Motor neuron (in vitro differentiated cells): Measurements from ENCODE around the gene RNASE9. TPM values are rescaled to one million over a fixed set of nuclear protein-coding genes. Genes with fewer than 3 reads are reported as not detected.

Experiments used
- ATAC-seq, 8 experiments: fragments of 200-7000 bp; cut with Tn5 transposase; replicated peaks in 6 of 8; 2 replicates each; pipeline ENCODE4 v1.8.0; 2021; ENCODE audit warnings: mild to moderate bottlenecking in 8 of 8, moderate library complexity in 8 of 8
- H3K27ac ChIP-seq, 2 donors: fragments of 250-450 bp; sonication (Bioruptor Pico); 2 replicates each; pipeline ENCODE4 v1.9.0; 2021; ENCODE audit warnings: antibody characterized with exemption in 2 of 2, mild to moderate bottlenecking in 2 of 2, moderate library complexity in 1 of 2
- H3K4me1 ChIP-seq, 2 donors: fragments of 250-450 bp; sonication (Bioruptor Pico); replicated peaks in 1 of 2; 2 replicates each; pipeline ENCODE4 v1.6.1; 2021; ENCODE audit warnings: antibody characterized with exemption in 2 of 2, mild to moderate bottlenecking in 2 of 2, moderate library complexity in 1 of 2
- H3K4me3 ChIP-seq, 5 donors: fragments of 250-450 bp; sonication (Bioruptor Pico); 2 replicates each; pipeline ENCODE4 v1.9.0; 2021; ENCODE audit warnings: antibody characterized with exemption in 5 of 5, mild to moderate bottlenecking in 5 of 5, moderate library complexity in 4 of 5
- WGBS, 10 experiments: fragments of 450-650 bp; shearing (Covaris generic); methylation state at CpG; one replicate each; pipeline ENCODE4 v1.0.0; 2022; 5-methylcytosine and 5-hydroxymethylcytosine counted together
- in situ Hi-C, 9 experiments: fragments of 400-800 bp; cut with MboI; loops; one replicate each; pipeline ENCODE4 v1.15.0; 2021; ENCODE audit warnings: low sequenced_read_pairs in 9 of 9, low pct_unique_long_range_greater_than_20kb in 2 of 9; ENCODE audit not compliant: unreplicated experiment in 9 of 9
- total RNA-seq, 8 experiments: library from RNA; unstranded; fragments of 300-600 nt; gene quantifications; 2 replicates each; pipeline versions ENCODE4 v1.2.3 to v1.2.4, GENCODE V29; 2022

The RNASE9 gene
- under 1 TPM in 3 of 8 experiments, not detected in 5; 0.24 to 0.62 (median 0.25) TPM for total RNA-seq

DNA sequence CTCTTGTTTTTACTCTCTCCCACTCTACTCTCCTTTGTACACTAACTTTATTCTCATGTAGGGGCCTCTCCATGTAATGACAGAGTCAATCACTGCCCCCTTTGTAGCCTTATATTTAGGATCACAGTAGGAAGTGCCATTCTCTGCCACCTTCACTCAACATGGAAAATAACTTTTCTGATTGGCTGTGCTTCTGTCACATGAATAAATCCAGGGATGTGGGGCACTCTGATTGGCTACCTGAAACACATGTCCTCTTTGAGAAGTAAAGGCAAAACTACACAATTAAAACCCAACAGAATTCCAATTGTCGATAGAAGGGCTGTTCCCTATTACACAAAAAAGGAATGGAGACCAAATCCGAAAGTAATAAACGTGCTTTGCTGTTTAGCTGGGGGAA lies at the start of gene RNASE9:
Gene RNASE9, minus strand, starts transcription at position 87 of the 400 bp plus-strand sequence.
- WGBS, 10 experiments, result 0 to 100% (median 84%) methylated on average over 1 to 3 of the region's 3 CpGs
- in situ Hi-C loops, result no loop called here
- Histone ChIP-seq H3K27ac (no peak within 1 kb of the TSS), H3K4me3 (no peak within 1 kb of the TSS), H3K4me1 (no peaks in the 10 kb centered on the region)
- ATAC-seq, result no peak

DNA sequence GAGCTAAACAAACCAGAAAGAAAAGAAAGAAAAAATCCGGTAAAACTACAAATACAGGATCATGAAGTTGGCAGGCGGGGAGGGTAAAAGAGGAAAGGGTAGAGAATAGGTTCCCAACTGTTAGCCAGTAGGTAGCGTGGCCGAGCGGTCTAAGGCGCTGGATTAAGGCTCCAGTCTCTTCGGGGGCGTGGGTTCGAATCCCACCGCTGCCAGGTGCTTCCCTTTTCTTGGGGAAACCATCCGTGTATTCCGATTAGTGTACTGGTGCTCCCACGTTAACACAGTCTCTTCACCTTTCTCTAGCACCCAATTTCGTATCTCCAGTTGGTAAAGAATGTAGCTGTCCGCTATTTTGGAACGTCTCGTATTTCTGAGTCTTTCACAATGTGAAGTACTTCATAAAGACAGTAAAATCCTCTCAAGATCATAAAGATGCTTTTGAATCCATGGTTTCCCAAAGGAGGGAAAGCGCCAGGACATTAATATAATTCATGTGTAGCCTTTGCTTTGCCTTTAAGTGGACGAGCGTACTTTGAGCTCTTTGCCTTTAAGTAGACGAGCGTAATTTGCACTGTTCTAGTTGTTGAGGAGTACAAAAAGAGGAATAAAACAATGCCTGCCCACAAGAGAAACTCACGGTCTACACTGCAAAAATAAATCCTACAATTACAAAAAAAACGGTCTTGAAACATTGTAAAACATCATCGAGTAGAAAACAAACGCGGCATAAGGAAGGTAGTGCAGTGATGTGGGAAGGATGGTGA lies 49.3 kb upstream of the RNASE9 start:
- 1 to 29% (median 6%) methylated on average over 5 to 25 of the region's 27 CpGs for WGBS, 10 experiments
- peak overlapping the region; percentile 58 to 86 (median 71) for H3K4me3 ChIP-seq
- peak; percentile 13 to 57 (median 45) for ATAC-seq
- H3K27ac ChIP-seq, result no peak overlapping the region
- peaks cover 0 to 6% of the 10 kb centered on the region in 2 donors for H3K4me1 ChIP-seq
- in situ Hi-C loops, result loop anchor here in 4 of 9 experiments (25.0 kb wide), 1 partner anchor 273 kb away; the partner anchor contains the start of genes CCNB1IP1 (in 4 of the 4) and PARP2 (in 4 of the 4)

DNA sequence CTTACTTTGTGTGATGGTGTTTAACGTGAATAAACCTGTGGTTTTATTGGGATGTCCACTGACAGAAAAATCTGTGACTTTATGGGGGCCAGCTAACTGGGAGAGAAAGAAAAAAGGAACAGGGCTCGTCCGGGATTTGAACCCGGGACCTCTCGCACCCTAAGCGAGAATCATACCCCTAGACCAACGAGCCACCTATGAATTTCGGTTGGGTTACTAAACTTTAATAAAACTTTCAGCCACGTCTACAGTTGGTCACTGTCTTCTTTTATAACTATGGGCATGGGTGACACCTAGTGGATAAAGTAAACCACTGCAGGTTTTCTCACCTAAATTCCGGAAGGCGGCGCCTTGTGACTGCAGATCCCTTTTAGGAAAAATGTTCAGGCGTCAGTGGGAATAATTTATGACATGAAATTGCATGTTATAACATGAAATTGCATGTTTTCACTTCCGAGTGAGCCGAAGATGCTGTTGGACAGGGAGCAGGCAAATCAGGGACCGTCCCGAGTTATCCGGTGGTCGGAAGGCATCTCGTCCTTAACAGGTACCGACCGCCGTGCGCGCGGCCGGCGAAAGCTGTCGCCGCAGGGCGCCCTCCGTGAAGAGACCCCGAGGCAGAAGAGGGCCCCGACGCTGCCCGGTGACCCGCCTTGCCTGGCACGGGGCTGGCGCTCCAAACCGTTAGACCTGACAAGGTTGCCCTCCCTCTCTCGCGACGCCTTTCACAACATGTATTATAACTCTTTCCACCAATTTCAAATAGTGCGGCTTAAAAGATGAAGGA lies 48.6 kb upstream of the RNASE9 start:
- Histone ChIP-seq H3K4me1 (no peaks in the 10 kb centered on the region), H3K4me3 (peak overlapping the region; percentile 58 to 86 (median 71)), H3K27ac (no peak overlapping the region)
- in situ Hi-C loops, result loop anchor here in 5 of 9 experiments (10.0 to 25.0 kb wide), 2 partner anchors 272 to 285 kb away; partner anchors contain the start of genes CCNB1IP1 (in 4 of the 5) and PARP2 (in 4 of the 5)
- ATAC-seq, result peak; percentile 6 to 16 (median 12)
- WGBS, 10 experiments, result 0 to 3% (median 1%) methylated on average over 3 to 28 of the region's 44 CpGs; no CpG with 5 or more reads in 1 of the 10 experiments

DNA sequence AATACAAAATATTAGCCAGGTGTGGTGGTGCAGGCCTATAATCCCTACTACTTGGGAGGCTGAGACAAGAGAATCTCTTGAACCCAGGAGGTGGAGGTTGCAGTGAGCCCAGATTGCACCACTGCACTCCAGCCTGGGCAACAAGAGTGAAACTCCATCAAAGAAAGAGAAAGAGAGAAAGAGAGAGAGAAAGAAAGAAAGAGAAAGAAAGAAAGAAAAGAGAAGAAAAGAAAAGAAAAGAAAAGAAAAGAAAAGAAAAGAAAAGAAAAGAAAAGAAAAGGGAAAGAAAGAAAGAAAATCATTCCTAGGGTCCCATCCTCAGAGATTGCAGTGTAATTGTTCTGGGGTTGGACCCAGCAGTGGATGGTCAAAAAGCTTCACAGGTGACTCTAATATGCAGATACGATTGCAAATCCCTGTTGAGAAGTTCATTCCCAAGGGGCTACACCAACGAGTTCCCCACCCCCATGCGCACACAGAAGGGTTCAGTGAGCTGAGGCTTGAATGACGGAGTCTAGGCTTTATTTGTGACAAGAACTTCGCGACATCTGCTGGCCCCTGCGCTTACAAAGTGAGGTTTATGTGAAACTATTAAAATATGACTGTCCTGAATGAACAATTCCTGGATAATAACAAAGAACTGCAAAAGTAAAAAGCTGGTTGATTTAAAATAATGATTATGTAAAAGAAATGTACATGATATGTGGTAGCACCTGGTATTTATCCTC lies 47.7 kb upstream of the RNASE9 start:
- in situ Hi-C loops, result loop anchor here in 5 of 9 experiments (10.0 to 25.0 kb wide), 2 partner anchors 271 to 284 kb away; partner anchors contain the start of genes CCNB1IP1 (in 4 of the 5) and PARP2 (in 4 of the 5)
- Histone ChIP-seq H3K4me3 (no peak overlapping the region), H3K27ac (no peak overlapping the region), H3K4me1 (no peaks in the 10 kb centered on the region)
- WGBS, 10 experiments, result 33 to 87% (median 66%) methylated on average over 5 to 7 of the region's 7 CpGs; no CpG with 5 or more reads in 1 of the 10 experiments
- ATAC-seq, result no peak

DNA sequence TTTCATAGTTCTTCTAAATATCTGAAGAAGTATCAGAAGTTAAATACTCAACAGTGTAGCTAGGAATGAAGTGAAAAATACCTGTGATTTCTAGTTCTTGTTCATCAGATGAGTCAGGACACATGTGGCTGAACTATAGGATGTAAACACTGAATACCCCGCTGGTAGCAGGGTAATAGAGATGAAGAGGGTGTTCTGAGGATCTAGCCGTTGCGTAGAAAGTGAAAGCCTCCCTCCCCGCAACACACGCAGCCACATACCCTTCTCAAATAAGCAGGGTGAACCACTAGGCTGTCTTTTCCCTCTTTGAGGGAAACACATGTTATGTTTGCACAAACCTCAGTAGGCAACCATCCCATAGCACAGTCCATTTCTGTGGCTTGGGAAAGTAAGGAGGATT lies 46.8 kb upstream of the RNASE9 start:
- H3K4me1 ChIP-seq, result no peaks in the 10 kb centered on the region
- 27 to 86% (median 73%) methylated on average over 1 to 4 of the region's 5 CpGs; no CpG with 5 or more reads in 5 of the 10 experiments for whole genome bisulfite sequencing, 10 experiments

DNA sequence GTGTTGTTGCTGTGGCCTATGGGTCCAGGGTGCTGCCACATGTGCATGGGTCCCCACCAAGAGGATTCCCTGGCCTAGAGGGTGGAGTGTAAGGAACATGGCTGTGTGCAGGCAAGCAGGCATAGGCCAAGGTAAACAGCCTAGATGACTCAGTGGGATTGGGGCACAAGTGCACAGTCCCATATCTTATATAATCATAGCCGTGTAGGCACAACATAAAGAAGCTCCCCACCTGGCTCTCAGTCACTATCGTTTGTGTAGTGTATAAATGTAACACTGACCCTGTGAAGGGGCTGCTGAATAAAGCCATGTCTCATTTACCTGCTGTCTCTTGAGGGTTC lies 46.0 kb upstream of the RNASE9 start:
- no peak for ATAC-seq
- in situ Hi-C loops, result loop anchor here in 5 of 9 experiments (10.0 to 25.0 kb wide), 2 partner anchors 270 to 282 kb away; partner anchors contain the start of genes CCNB1IP1 (in 4 of the 5) and PARP2 (in 4 of the 5)
- Histone ChIP-seq H3K4me1 (no peaks in the 10 kb centered on the region), H3K4me3 (no peak overlapping the region), H3K27ac (no peak overlapping the region)
- 0 to 100% (median 14%) methylated on average over 1 to 2 of the region's 2 CpGs; no CpG with 5 or more reads in 6 of the 10 experiments for WGBS, 10 experiments

More for the DNA sequence above, 46.8 kb upstream of the RNASE9 start:
- Histone ChIP-seq H3K4me3 (no peak overlapping the region), H3K27ac (no peak overlapping the region)
- ATAC-seq, result no peak
- in situ Hi-C loops, result loop anchor here in 5 of 9 experiments (10.0 to 25.0 kb wide), 2 partner anchors 270 to 283 kb away; partner anchors contain the start of genes CCNB1IP1 (in 4 of the 5) and PARP2 (in 4 of the 5)

DNA sequence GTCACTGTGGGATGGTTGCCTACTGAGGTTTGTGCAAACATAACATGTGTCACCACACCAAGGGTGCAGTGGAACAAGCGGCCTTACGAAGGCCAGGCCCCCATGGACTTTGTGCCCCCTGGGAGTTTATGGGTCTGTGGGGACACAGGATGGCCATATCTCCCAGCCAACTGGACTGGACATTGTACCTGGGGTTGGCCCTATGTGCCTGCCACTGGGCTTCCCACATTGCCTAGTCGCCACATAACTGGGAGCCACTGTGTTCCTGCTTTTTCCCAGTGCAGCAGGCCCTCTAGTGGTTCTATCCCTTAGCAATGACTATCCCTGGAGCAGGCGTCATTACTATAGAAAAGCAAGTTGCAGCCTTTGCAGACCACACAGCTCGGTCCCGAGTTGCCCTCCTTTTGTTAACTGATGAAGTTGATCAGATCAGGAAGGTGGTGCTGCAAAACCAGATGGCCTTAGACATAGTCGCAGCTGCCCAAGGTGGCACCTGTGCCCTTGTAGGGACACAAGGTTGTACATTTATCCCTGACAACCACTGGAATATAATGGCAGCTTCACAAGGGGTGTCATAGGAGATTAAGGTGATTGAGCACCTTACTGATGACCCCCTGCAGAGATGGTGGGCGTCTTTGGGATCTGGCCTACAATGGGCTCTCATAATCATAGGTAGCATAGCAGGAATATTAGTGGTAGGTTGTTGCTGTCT lies 45.5 kb upstream of the RNASE9 start:
- no peaks in the 10 kb centered on the region for H3K4me1 ChIP-seq
- H3K27ac ChIP-seq, result no peak overlapping the region
- no peak overlapping the region for H3K4me3 ChIP-seq
- peak in 3 of 8 experiments; percentile 21 to 29 (median 24) for ATAC-seq
- in situ Hi-C loops, result loop anchor here in 5 of 9 experiments (10.0 to 25.0 kb wide), 2 partner anchors 269 to 282 kb away; partner anchors contain the start of genes CCNB1IP1 (in 4 of the 5) and PARP2 (in 4 of the 5)
- 0 to 38% (median 0%) methylated on average over 1 to 5 of the region's 8 CpGs; no CpG with 5 or more reads in 3 of the 10 experiments for WGBS, 10 experiments

DNA sequence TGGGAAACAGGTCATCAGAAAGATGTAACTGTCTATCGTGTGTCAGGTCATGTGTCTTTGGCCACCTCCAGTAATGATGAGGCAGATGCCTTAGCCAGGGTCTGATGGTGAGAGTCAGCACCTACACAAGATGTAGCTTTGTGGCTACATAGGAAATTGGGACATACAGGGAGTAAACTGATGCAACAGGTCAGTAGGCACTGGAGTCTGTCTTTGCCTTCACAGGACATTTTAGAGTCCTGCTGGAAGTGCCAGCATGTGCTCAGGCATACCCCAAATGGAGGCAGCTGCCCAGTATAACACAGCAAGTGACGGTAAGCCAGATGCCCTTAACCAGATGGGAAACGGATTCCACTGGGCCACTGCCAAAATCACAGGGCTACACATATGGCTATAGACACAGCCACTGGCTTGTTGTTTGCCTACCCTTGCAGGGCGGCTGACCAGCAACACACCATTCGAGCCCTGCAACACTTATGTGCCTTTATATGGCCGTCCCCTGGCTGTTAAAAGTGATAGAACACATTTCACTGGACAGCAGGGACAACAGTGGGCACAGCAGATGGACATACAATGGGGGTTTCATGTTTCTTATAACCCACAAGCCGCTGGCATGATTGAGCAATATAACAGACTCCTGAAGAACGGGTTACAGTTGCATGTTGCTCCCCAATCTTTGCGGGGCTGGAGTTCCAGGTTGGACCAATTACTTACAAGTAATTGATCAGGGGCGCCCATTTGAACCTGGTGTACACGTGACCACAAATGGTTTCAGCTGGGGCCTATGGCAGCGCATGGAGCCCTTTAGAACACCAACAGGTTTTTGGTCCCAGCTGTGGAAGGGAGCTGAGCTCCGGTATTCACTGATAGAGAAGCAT lies 43.2 kb upstream of the RNASE9 start:
- Histone ChIP-seq H3K4me1 (no peaks in the 10 kb centered on the region), H3K4me3 (no peak overlapping the region), H3K27ac (no peak overlapping the region)
- ATAC-seq, result no peak
- in situ Hi-C loops, result loop anchor here in 5 of 9 experiments (10.0 to 25.0 kb wide), 2 partner anchors 267 to 279 kb away; partner anchors contain the start of genes CCNB1IP1 (in 4 of the 5) and PARP2 (in 4 of the 5)
- WGBS, 10 experiments, result 22 to 86% (median 73%) methylated on average over 3 to 10 of the region's 13 CpGs; no CpG with 5 or more reads in 3 of the 10 experiments

DNA sequence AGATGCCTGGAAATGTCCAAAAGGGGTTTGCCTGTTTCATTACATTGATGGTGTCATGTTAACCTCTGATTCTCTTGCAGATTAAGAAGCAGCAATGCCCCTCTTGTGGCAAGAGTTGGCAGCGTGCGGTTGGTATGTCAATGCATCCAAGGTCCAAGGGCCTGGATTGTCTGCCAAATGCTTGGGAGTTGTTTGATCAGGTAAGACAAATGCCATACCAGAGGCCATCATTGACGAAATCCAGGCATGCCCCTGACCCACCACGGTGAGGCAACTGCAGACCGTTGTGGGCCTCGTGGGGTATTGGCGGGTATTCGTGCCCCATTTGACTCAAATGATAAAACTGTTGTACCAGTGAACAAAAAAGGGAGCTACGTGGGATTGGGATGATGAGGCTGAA lies 41.7 kb upstream of the RNASE9 start:
- H3K4me3 ChIP-seq, result no peak overlapping the region
- no peak for ATAC-seq
- H3K4me1 ChIP-seq, result no peaks in the 10 kb centered on the region
- H3K27ac ChIP-seq, result no peak overlapping the region
- in situ Hi-C loops, result loop anchor here in 5 of 9 experiments (10.0 to 25.0 kb wide), 2 partner anchors 265 to 278 kb away; partner anchors contain the start of genes CCNB1IP1 (in 4 of the 5) and PARP2 (in 4 of the 5)
- WGBS, 10 experiments, result 8 to 100% (median 76%) methylated on average over 1 to 7 of the region's 9 CpGs; no CpG with 5 or more reads in 2 of the 10 experiments

DNA sequence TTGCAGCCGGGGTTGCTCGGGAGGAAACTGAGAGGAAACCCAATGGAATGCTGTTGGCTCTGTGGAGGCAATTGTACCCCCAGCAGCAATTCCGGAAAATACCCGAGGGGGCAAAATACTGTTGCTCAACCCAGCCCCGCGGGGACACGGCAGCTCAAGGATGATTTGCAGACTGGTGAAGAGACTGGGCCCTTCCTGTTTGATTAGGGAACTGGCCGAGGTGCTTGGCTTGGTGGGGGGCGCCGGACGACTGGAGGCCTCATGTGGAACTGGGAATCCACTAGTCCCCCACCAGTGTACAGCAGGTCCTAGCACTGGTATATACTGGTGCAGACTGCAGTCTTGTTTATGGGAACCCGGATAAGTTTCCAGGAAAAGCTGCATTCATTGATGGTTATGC lies 40.7 kb upstream of the RNASE9 start:
- Histone ChIP-seq H3K4me3 (no peak overlapping the region), H3K4me1 (no peaks in the 10 kb centered on the region), H3K27ac (no peak overlapping the region)
- ATAC-seq, result peak in 1 of 8 experiments; percentile 38
- in situ Hi-C loops, result loop anchor here in 5 of 9 experiments (10.0 to 25.0 kb wide), 2 partner anchors 264 to 277 kb away; partner anchors contain the start of genes CCNB1IP1 (in 4 of the 5) and PARP2 (in 4 of the 5)
- 17 to 90% (median 80%) methylated on average over 1 to 4 of the region's 12 CpGs; no CpG with 5 or more reads in 4 of the 10 experiments for WGBS, 10 experiments
